ENCODE measurements around the gene CPA3. TPM values are rescaled to one million over a fixed set of nuclear protein-coding genes. Genes with fewer than 3 reads are reported as not detected.

The CPA3 gene
- total RNA-seq, 1 donor from 2014 or later = not detected

- Histone ChIP-seq H3K36me3 (ENCODE audit: control insufficient read depth, insufficient read depth, low read length) (no peaks in the 10 kb centered on the region), H3K27me3 (ENCODE audit: control insufficient read depth, insufficient read depth, low read length) (no peaks in the 10 kb centered on the region), H3K4me3 (ENCODE audit: low read depth, low read length) (no peak overlapping the region)
- TF ChIP-seq CTCF (IDR thresholded peaks at IDR 0.05; ENCODE audit: insufficient read depth, low read length, poor library complexity, severe bottlenecking) = no peak
- DNase-seq (ENCODE audit: low read depth) = no peak
These were observed 72.6 kb downstream of the CPA3 start for GRCh38 chr3:148937467-148938255.

- TF ChIP-seq CTCF (IDR thresholded peaks at IDR 0.05; ENCODE audit: insufficient read depth, low read length, poor library complexity, severe bottlenecking) = no peak
- H3K36me3 ChIP-seq (ENCODE audit: control insufficient read depth, insufficient read depth, low read length) = no peaks in the 10 kb centered on the region
- H3K4me3 ChIP-seq (ENCODE audit: low read depth, low read length) = no peak overlapping the region
- no peaks in the 10 kb centered on the region for H3K27me3 ChIP-seq (ENCODE audit: control insufficient read depth, insufficient read depth, low read length)
- DNase-seq (ENCODE audit: low read depth) = no peak
These were observed 73.2 kb downstream of the CPA3 start for GRCh38 chr3:148938306-148938705.

- DNase-seq (ENCODE audit: low read depth) = no peak
- TF ChIP-seq CTCF (IDR thresholded peaks at IDR 0.05; ENCODE audit: insufficient read depth, low read length, poor library complexity, severe bottlenecking) = no peak
- no peaks in the 10 kb centered on the region for H3K36me3 ChIP-seq (ENCODE audit: control insufficient read depth, insufficient read depth, low read length)
- H3K4me3 ChIP-seq (ENCODE audit: low read depth, low read length) = no peak overlapping the region
- H3K27me3 ChIP-seq (ENCODE audit: control insufficient read depth, insufficient read depth, low read length) = no peaks in the 10 kb centered on the region
These were observed 73.8 kb downstream of the CPA3 start for GRCh38 chr3:148938936-148939335.

GRCh38 chr3:148940983-148941382 is 75.9 kb downstream of the CPA3 start:
- Histone ChIP-seq H3K36me3 (ENCODE audit: control insufficient read depth, insufficient read depth, low read length) (no peaks in the 10 kb centered on the region), H3K4me3 (ENCODE audit: low read depth, low read length) (no peak overlapping the region), H3K27me3 (ENCODE audit: control insufficient read depth, insufficient read depth, low read length) (no peaks in the 10 kb centered on the region)
- DNase-seq (ENCODE audit: low read depth) = no peak
- TF ChIP-seq CTCF (IDR thresholded peaks at IDR 0.05; ENCODE audit: insufficient read depth, low read length, poor library complexity, severe bottlenecking) = no peak

GRCh38 chr3:148943506-148944205 is 78.6 kb downstream of the CPA3 start:
- Histone ChIP-seq H3K4me3 (ENCODE audit: low read depth, low read length) (no peak overlapping the region), H3K27me3 (ENCODE audit: control insufficient read depth, insufficient read depth, low read length) (no peaks in the 10 kb centered on the region), H3K36me3 (ENCODE audit: control insufficient read depth, insufficient read depth, low read length) (no peaks in the 10 kb centered on the region)
- peak; percentile 59 for DNase-seq (ENCODE audit: low read depth)
- peak; percentile 58 for TF ChIP-seq CTCF (IDR thresholded peaks at IDR 0.05; ENCODE audit: insufficient read depth, low read length, poor library complexity, severe bottlenecking)

All from kidney epithelial cell (primary cell).